Neural progenitor cell (in vitro differentiated cells): ENCODE data around the gene DLGAP4. TPM values are rescaled to one million over a fixed set of nuclear protein-coding genes. Genes with fewer than 3 reads are reported as not detected.

Experiments
- DNase-seq: peaks from one replicate; pipeline ENCODE4 v3.0.0-alpha.2; 2016; ENCODE audit warnings: low spot score
- H2AFZ ChIP-seq: fragments of 200-600 bp; sonication (generic); replicated peaks from 2 replicates; pipeline ENCODE4 v1.6.1; 2016; ENCODE audit warnings: antibody characterized with exemption
- H3F3A ChIP-seq: fragments of 200-600 bp; sonication (generic); 2 replicates; pipeline ENCODE4 v1.6.1; 2016; ENCODE audit warnings: antibody characterized with exemption, low read depth
- H3K27ac ChIP-seq: fragments of 200-600 bp; sonication (generic); 2 replicates; pipeline ENCODE4 v1.5.1; 2016; ENCODE audit warnings: mild to moderate bottlenecking
- H3K27me3 ChIP-seq: fragments of 200-600 bp; sonication (generic); 2 replicates; pipeline ENCODE4 v1.6.1; 2016; ENCODE audit warnings: mild to moderate bottlenecking, moderate library complexity
- H3K36me3 ChIP-seq: fragments of 200-600 bp; sonication (generic); 2 replicates; pipeline ENCODE4 v1.5.1; 2016
- H3K4me1 ChIP-seq: fragments of 200-600 bp; sonication (generic); 2 replicates; pipeline ENCODE4 v1.6.1; 2016; ENCODE audit warnings: mixed run types
- H3K4me2 ChIP-seq: fragments of 200-600 bp; sonication (generic); 2 replicates; pipeline ENCODE4 v1.6.1; 2016
- H3K4me3 ChIP-seq: fragments of 200-600 bp; sonication (generic); 2 replicates; pipeline ENCODE4 v1.5.1; 2016
- H3K79me2 ChIP-seq: fragments of 200-600 bp; sonication (generic); 2 replicates; pipeline ENCODE4 v1.6.1; 2016; ENCODE audit warnings: low read depth
- H3K9ac ChIP-seq: fragments of 200-600 bp; sonication (generic); 2 replicates; pipeline ENCODE4 v1.6.1; 2016
- H3K9me3 ChIP-seq: fragments of 200-600 bp; sonication (generic); 2 replicates; pipeline ENCODE4 v1.5.1; 2016; ENCODE audit warnings: low read depth
- H4K20me1 ChIP-seq: fragments of 200-600 bp; sonication (generic); 2 replicates; pipeline ENCODE4 v1.6.1; 2016; ENCODE audit warnings: low read depth
- H3K27ac Mint-ChIP-seq: 3 replicates; pipeline ENCODE4 v1.8.0; 2021; ENCODE audit warnings: mixed read lengths
- H3K27me3 Mint-ChIP-seq: 2 replicates; pipeline ENCODE4 v1.8.0; 2022; ENCODE audit warnings: low read depth, mild to moderate bottlenecking, inconsistent platforms, moderate library complexity, mixed read lengths; ENCODE audit not compliant: insufficient read depth
- H3K36me3 Mint-ChIP-seq: 3 replicates; pipeline ENCODE4 v1.8.0; 2021; ENCODE audit warnings: mixed read lengths
- H3K4me1 Mint-ChIP-seq: 3 replicates; pipeline ENCODE4 v1.8.0; 2021; ENCODE audit warnings: mixed read lengths
- H3K4me3 Mint-ChIP-seq: 3 replicates; pipeline ENCODE4 v1.8.0; 2021; ENCODE audit warnings: mild to moderate bottlenecking, moderate library complexity, mixed read lengths
- H3K9me3 Mint-ChIP-seq: 3 replicates; pipeline ENCODE4 v1.8.0; 2020; ENCODE audit warnings: mixed read lengths
- EZH2 ChIP-seq: fragments of 200-600 bp; sonication (generic); IDR thresholded peaks from 2 replicates; pipeline ENCODE4 v1.6.1; 2017; ENCODE audit warnings: antibody characterized with exemption, mild to moderate bottlenecking, moderate library complexity
- EZH2phosphoT487 ChIP-seq: fragments of 200-600 bp; sonication (generic); IDR thresholded peaks from 2 replicates; pipeline ENCODE4 v1.6.1; 2017; ENCODE audit warnings: antibody characterized with exemption
- total RNA-seq: library from RNA; depleted of rRNA; stranded (reverse); fragments of >200 nt; gene quantifications from 2 replicates; pipeline ENCODE4 v1.2.3, GENCODE V29; 2015; ENCODE audit warnings: low replicate concordance
- TF ChIP-seq, protein P1 (sequence below): fragments of 200-600 bp; sonication (generic); IDR thresholded peaks from 2 replicates; pipeline ENCODE4 v1.5.1; 2017; ENCODE audit warnings: antibody characterized with exemption, mild to moderate bottlenecking

Gene DLGAP4
- total RNA-seq, 1 donor from 2014 or later = 21.7 TPM

DNA sequence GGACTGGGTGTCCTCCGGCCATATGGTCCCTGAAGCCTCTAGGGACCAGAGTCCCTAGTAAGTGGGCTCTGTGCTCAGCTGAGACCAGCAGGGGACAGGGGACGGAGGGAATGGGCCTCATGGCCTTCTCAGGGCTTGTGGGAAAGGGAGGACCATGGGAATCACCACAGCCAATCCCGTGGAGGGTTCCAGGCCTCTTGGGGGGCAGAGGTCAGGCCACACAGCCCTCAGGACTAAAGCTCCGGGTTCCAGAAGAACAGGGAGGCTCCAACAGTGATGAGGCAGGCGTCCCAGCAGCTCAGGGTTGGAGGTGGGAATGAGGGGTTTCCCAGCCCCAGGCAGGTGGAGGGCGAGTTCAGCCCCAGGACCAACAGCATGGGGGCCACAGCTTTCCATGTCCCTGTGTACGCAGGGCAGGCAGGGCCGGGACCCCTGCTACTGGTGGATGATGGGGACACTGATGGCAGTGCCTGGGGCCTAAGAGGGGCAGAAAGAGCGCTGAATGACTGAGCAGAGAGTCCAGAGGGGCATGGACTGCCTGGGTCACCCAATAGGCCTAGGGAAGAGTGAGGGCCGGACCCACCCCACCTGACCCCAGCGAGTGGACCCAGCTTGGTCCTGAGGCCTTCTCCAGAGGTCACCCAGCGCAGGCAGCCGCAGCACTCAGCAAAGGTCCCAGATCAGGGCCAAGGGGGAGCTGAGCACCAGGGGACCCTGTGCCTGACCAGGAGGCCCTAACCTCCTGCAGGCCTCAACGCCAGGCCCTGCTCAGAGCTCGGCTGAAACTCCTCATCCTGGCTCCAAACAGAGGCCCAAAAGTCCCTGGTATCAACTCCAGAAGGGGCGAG, 244.0 kb downstream of the DLGAP4 start:
- H3F3A ChIP-seq = peaks cover 7% of the 10 kb centered on the region
- H3K36me3 ChIP-seq = no peaks in the 10 kb centered on the region
- no peaks in the 10 kb centered on the region for H3K36me3 Mint-ChIP-seq
- H3K4me1 Mint-ChIP-seq = no peaks in the 10 kb centered on the region
- H4K20me1 ChIP-seq = peaks cover 15% of the 10 kb centered on the region
- H2AFZ ChIP-seq = no peak overlapping the region
- no peaks in the 10 kb centered on the region for H3K27me3 ChIP-seq
- no peak overlapping the region for H3K27ac Mint-ChIP-seq
- H3K4me1 ChIP-seq = no peaks in the 10 kb centered on the region
- no peaks in the 10 kb centered on the region for H3K9me3 ChIP-seq
- no peaks in the 10 kb centered on the region for H3K79me2 ChIP-seq
- DNase-seq = no peak
- H3K27ac ChIP-seq = peak overlapping the region; percentile 37
- H3K4me3 ChIP-seq = no peak overlapping the region
- no peak overlapping the region for H3K4me2 ChIP-seq
- TF ChIP-seq, protein P1, sequence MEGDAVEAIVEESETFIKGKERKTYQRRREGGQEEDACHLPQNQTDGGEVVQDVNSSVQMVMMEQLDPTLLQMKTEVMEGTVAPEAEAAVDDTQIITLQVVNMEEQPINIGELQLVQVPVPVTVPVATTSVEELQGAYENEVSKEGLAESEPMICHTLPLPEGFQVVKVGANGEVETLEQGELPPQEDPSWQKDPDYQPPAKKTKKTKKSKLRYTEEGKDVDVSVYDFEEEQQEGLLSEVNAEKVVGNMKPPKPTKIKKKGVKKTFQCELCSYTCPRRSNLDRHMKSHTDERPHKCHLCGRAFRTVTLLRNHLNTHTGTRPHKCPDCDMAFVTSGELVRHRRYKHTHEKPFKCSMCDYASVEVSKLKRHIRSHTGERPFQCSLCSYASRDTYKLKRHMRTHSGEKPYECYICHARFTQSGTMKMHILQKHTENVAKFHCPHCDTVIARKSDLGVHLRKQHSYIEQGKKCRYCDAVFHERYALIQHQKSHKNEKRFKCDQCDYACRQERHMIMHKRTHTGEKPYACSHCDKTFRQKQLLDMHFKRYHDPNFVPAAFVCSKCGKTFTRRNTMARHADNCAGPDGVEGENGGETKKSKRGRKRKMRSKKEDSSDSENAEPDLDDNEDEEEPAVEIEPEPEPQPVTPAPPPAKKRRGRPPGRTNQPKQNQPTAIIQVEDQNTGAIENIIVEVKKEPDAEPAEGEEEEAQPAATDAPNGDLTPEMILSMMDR = no peak
- no peak for TF ChIP-seq EZH2phosphoT487
- no peak for TF ChIP-seq EZH2
- H3K27me3 Mint-ChIP-seq = peaks cover 2% of the 10 kb centered on the region
- no peak overlapping the region for H3K9ac ChIP-seq
- no peaks in the 10 kb centered on the region for H3K9me3 Mint-ChIP-seq
- no peak overlapping the region for H3K4me3 Mint-ChIP-seq

DNA sequence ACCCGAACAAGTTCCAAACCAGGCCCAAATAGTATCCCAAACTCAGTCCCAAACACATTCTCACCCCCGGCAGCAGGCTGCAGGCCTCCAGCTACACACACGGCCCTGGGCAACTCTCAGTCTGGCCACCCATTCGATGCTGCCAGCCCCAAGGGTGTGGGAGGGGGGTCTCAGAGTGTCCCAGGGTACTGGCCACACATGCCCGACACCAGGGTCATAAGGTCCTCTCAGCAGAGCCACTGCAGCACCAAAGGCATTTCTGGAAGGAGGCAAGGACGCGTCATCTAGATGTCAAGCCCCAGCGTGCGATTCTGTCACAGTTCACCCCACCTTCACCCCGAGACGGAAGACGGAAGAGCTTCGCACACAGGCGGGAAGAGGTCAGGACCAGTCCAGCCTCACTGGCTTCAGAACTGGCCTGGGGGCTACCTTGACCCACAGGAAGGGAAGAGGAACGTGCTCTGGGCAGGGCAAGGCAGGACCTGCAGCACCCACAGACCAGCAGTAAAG, 244.7 kb downstream of the DLGAP4 start:
- Histone ChIP-seq H3K4me2 (no peak overlapping the region), H3K4me1 (no peaks in the 10 kb centered on the region), H3K27ac (no peak overlapping the region), H3K36me3 (no peaks in the 10 kb centered on the region), H2AFZ (no peak overlapping the region), H3K9me3 (no peaks in the 10 kb centered on the region), H3F3A (peaks cover 7% of the 10 kb centered on the region), H4K20me1 (peaks cover 15% of the 10 kb centered on the region), H3K79me2 (no peaks in the 10 kb centered on the region), H3K4me3 (no peak overlapping the region), H3K27me3 (no peaks in the 10 kb centered on the region), H3K9ac (no peak overlapping the region)
- no peak for DNase-seq
- H3K4me3 Mint-ChIP-seq = no peak overlapping the region
- TF ChIP-seq, protein P1 = no peak
- TF ChIP-seq EZH2phosphoT487 (no peak), EZH2 (no peak)
- no peaks in the 10 kb centered on the region for H3K4me1 Mint-ChIP-seq
- H3K9me3 Mint-ChIP-seq = no peaks in the 10 kb centered on the region
- peaks cover 7% of the 10 kb centered on the region for H3K27me3 Mint-ChIP-seq
- H3K27ac Mint-ChIP-seq = no peak overlapping the region
- H3K36me3 Mint-ChIP-seq = no peaks in the 10 kb centered on the region

DNA sequence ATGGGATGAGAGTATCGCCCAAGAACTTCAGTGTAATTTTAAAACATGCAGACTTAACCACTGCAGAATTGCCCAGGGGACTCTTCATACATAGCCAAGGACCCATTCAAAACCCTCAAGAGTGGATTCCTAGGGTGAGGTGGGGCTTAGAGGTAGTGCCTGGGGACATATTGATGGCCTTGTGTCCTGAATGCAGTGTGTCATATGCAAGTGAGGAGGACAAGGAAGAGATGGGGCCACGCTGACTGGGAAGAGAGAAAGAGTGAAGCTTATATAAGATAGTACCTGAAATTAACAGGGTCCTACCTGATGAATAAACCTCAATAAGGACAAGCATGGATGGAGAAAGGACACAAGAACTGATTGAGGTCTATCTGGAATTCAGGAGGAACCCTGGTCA, 249.1 kb downstream of the DLGAP4 start:
- Histone ChIP-seq H3K9ac (no peak overlapping the region), H3F3A (peaks cover 9% of the 10 kb centered on the region), H3K4me3 (no peak overlapping the region), H3K79me2 (no peaks in the 10 kb centered on the region), H3K27me3 (no peaks in the 10 kb centered on the region), H2AFZ (no peak overlapping the region), H3K9me3 (no peaks in the 10 kb centered on the region), H3K4me2 (no peak overlapping the region), H3K27ac (no peak overlapping the region), H4K20me1 (no peaks in the 10 kb centered on the region), H3K4me1 (no peaks in the 10 kb centered on the region), H3K36me3 (no peaks in the 10 kb centered on the region)
- no peaks in the 10 kb centered on the region for H3K9me3 Mint-ChIP-seq
- H3K4me1 Mint-ChIP-seq = no peaks in the 10 kb centered on the region
- H3K27me3 Mint-ChIP-seq = peaks cover 5% of the 10 kb centered on the region
- no peaks in the 10 kb centered on the region for H3K36me3 Mint-ChIP-seq
- no peak overlapping the region for H3K4me3 Mint-ChIP-seq
- no peak overlapping the region for H3K27ac Mint-ChIP-seq
- TF ChIP-seq EZH2phosphoT487 (no peak), EZH2 (no peak)
- TF ChIP-seq, protein P1 = no peak
- no peak for DNase-seq
